Measurements from ENCODE around the gene TFF2. TPM values are rescaled to one million over a fixed set of nuclear protein-coding genes. Genes with fewer than 3 reads are reported as not detected.

TFF2 gene
- total and polyA plus RNA-seq, 2 of the 4 experiments (the other 2 are of a cell fraction): not detected

DNA sequence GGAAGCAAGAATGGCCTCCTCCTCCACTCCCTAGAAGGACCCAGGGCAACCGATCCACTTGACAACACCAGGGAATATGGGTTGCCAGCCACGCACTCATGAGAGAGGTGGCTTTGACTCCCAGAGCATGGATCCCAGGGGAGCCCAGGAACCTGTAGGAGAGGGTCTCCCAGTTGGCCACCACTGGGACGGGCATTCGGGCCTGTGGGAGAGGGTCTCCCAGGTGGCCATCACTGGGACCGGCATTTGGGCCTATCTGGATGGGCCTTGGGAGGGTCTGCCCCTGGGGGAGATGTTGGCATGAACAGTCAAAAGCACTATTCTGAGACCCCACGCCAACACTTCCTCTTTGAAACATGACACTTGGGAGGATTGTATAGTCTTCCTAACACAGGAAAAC, 15.0 kb upstream of the TFF2 start:
- Histone ChIP-seq H3K14ac (replicated peaks; ENCODE audit: low read depth, low read length) (no peak overlapping the region), H4K8ac (ENCODE audit: low read depth in 2 of 2, low read length in 2 of 2) (no peak overlapping the region), H3K9ac (ENCODE audit: low read depth, low read length) (no peak overlapping the region), H3K4me1 (ENCODE audit: control insufficient read depth, insufficient read depth, low read length) (no peaks in the 10 kb centered on the region), H3K9me1 (ENCODE audit: insufficient read depth, low read length) (no peaks in the 10 kb centered on the region), H3K27ac (ENCODE audit: insufficient read depth, low read length) (no peak overlapping the region), H2BK120ac (ENCODE audit: low read depth, low read length) (no peak overlapping the region), H2AK9ac (replicated peaks; ENCODE audit: low read depth, low read length, poor library complexity) (no peak overlapping the region), H3K79me1 (ENCODE audit: low read depth in 1 of 2, low read length in 2 of 2) (no peaks in the 10 kb centered on the region), H2BK20ac (ENCODE audit: low read depth, low read length) (no peak overlapping the region), H3K4me3 (ENCODE audit: insufficient read depth, low read depth, low read length) (no peak overlapping the region), H4K5ac (ENCODE audit: low read depth, low read length) (no peak overlapping the region), H3K18ac (ENCODE audit: low read depth, low read length) (no peak overlapping the region), H2BK15ac (ENCODE audit: low read depth, low read length) (no peak overlapping the region), H3K4ac (ENCODE audit: low read depth, low read length) (no peak overlapping the region), H2BK5ac (ENCODE audit: low read depth, low read length, poor library complexity, severe bottlenecking) (no peak overlapping the region), H3K23ac (ENCODE audit: low read depth, low read length) (no peak overlapping the region), H3K36me3 (ENCODE audit: control insufficient read depth, insufficient read depth, low read length) (no peaks in the 10 kb centered on the region), H4K20me1 (ENCODE audit: insufficient read depth, low read length) (no peaks in the 10 kb centered on the region), H3K9me3 (ENCODE audit: control insufficient read depth, insufficient read depth, low read length) (no peaks in the 10 kb centered on the region), H2AK5ac (ENCODE audit: low read depth, low read length) (no peak overlapping the region), H3K4me2 (ENCODE audit: low read depth, low read length) (no peak overlapping the region), H3K27me3 (ENCODE audit: control insufficient read depth, insufficient read depth, low read length) (peaks cover 15% of the 10 kb centered on the region; the same call in 1 of the 2 replicates), H3K56ac (ENCODE audit: extremely low read depth, insufficient read depth, low read length) (no peak overlapping the region), H2AFZ (replicated peaks; ENCODE audit: low read length, poor library complexity) (no peak overlapping the region), H4K91ac (ENCODE audit: insufficient read depth, low read depth, low read length) (no peak overlapping the region)
- BruUV-seq (replicated peaks): no TSS peak
- intact Hi-C loops (cut with micrococcal nuclease) (no loop called here), dilution Hi-C loops (cut with HindIII; ENCODE audit: low sequenced_read_pairs, unreplicated experiment) (no loop called here), in situ Hi-C loops (cut with MboI; ENCODE audit: low sequenced_read_pairs) (no loop called here)
- DNase-seq (no peak), ATAC-seq (ENCODE audit: low read depth) (no peak)
- WGBS, 2 experiments (ENCODE audit: extremely low coverage in 2 of 2, insufficient read length in 1 of 2): no CpG with 5 or more reads among the region's 6 CpGs
- ChIA-PET CTCF (no interaction called here), POLR2A (ENCODE audit: unreplicated experiment) (no interaction called here)
- TF ChIP-seq, protein P1, sequence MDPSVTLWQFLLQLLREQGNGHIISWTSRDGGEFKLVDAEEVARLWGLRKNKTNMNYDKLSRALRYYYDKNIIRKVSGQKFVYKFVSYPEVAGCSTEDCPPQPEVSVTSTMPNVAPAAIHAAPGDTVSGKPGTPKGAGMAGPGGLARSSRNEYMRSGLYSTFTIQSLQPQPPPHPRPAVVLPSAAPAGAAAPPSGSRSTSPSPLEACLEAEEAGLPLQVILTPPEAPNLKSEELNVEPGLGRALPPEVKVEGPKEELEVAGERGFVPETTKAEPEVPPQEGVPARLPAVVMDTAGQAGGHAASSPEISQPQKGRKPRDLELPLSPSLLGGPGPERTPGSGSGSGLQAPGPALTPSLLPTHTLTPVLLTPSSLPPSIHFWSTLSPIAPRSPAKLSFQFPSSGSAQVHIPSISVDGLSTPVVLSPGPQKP (IDR thresholded peaks at IDR 0.05; ENCODE audit: borderline replicate concordance, low read depth, low read length): no peak
- TF ChIP-seq RCOR1 (IDR thresholded peaks at IDR 0.05; ENCODE audit: insufficient replicate concordance, low read length): no peak
- no peak for TF ChIP-seq POLR2A (IDR thresholded peaks at IDR 0.05; ENCODE audit: low read depth, low read length)
- no peak for TF ChIP-seq MAZ (IDR thresholded peaks at IDR 0.05; ENCODE audit: borderline replicate concordance, low read depth, low read length)
- no peak for TF ChIP-seq CHD1 (IDR thresholded peaks at IDR 0.05; ENCODE audit: low read depth, low read length)
- TF ChIP-seq, protein P2, sequence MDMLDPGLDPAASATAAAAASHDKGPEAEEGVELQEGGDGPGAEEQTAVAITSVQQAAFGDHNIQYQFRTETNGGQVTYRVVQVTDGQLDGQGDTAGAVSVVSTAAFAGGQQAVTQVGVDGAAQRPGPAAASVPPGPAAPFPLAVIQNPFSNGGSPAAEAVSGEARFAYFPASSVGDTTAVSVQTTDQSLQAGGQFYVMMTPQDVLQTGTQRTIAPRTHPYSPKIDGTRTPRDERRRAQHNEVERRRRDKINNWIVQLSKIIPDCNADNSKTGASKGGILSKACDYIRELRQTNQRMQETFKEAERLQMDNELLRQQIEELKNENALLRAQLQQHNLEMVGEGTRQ (IDR thresholded peaks at IDR 0.05; ENCODE audit: low read depth, low read length): no peak
- TF ChIP-seq MAFK (IDR thresholded peaks at IDR 0.05; ENCODE audit: low read depth, low read length): no peak
- TF ChIP-seq NFE2L2 (IDR thresholded peaks at IDR 0.05; ENCODE audit: low read depth, low read length): no peak
